Glomerular visceral epithelial cell (primary cell): Measurements from ENCODE around the gene TNS1.

Experiments used
- DNase-seq: peaks from one replicate; pipeline ENCODE4 v3.0.0-alpha.2; 2016; ENCODE audit errors: extremely low spot score

The TNS1 gene

GRCh38 chr2:217851191-217852020 is 151.4 kb downstream of the TNS1 start:
- peak; percentile 34 for DNase-seq

DNA sequence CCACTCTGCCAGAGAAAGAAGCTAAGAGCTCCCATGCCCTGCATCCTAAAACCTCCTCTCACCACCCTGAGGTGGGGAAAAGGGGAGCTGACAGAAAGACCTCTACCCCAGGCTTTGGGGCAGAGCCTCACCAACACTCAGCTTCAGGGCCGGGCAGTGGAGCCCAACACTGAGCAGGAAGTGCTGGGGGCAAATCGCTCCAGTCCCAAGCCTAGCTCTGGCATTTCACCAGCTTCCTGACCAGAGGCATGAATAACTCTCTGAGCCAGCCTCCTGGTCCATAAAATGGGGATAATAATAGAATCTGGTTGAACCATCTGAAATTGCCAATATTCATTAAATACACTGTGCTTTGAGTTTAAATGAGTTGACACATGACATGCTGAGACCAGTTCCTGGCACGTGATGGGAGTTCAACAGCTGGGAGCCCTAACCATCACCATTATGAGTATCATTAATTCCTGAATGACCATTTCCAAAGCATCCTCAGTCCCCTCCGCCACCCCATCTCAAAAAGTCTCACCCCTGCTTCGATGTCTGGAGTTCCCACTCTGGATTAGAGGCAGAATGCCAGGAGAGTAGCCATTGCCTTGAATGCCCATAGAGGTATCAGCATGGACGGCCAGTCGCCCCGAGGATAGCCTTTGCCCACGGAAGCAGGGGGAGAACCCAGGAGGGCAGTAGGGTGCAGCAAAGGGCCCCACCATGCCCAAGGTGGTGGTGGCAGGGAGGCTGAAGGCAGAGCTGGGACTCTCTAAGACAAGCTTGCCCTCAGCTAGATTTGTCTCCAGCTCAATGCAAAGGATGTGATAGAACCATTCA is 153.4 kb downstream of the TNS1 start:
- DNase-seq = no peak

DNA sequence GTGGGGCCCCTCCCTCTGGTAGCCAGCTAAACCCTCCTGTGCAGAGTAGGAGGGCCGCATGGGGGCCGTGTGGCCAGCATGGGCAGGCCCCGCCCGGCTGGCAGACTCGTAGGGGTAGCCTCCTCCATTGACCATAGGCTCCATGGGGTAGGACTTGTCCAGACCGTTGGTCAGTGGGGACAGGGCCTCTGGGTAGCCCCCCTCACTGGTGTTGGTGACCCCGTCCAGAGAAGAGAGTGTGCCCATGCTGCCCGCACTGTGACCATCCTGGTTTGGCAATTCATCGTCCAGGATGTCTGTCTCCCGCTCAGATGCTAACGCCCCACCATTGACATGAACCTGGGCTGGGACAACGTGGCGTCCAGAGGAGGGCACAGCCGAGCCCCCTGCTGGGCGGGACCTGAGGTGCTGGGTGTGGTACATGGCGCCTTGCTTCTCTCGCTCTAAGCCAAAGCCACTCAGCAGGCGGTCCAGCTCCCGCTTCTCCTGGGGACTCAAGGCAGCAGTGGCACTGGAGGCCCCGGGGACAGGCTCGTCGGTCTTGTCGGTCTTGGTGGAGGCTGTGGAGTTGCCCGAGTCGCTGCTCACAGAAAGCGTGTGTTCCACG is 154.3 kb downstream of the TNS1 start:
- DNase-seq = no peak

GRCh38 chr2:217847552-217848350 is 155.0 kb downstream of the TNS1 start:
- no peak for DNase-seq

- DNase-seq = no peak
Measured at GRCh38 chr2:217847115-217847514, 155.7 kb downstream of the TNS1 start.

DNA sequence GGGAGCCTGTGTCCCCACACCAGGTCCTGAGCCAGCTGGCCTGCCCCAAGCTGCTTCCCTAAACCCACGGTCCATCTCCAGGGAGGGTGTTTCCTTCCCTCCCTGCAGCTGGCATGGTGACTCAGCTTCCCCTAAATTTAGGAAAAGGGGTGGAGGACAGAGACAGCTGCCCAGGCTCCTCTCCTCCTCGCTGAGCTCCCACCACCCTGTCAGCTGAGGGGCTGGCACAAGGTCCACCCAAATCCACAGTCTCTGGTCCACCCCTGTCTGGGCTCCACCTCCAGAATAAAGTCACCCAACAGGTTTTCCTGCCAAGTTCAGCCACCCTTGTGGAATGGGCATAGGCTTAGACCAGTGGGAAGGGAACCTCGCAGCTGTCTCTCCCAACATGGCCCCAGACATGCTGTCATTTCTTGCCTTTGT is 156.5 kb downstream of the TNS1 start:
- no peak for DNase-seq

GRCh38 chr2:217845301-217845700 is 157.5 kb downstream of the TNS1 start:
- no peak for DNase-seq

DNA sequence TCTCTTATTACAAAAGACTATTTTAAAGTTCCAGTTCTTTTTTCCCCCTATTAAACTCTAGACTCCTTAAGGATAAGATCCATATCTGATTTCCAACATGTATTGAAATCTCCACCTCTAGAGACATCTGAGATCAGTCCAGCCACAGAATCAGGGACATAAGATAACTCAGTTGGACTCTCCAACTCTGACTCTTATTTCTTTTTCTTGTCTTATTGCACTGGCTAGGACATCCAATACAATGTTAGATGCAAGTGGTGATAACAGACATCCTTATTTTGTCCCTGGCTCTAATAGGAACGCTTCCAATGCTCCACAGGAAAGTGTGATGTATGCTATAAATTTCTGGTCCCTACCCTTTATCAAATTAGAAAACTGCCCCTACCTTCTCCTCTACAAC is 158.1 kb downstream of the TNS1 start:
- DNase-seq = no peak

- DNase-seq = no peak
Measured at GRCh38 chr2:217843324-217843723, 159.5 kb downstream of the TNS1 start.

GRCh38 chr2:217842017-217842416 is 160.8 kb downstream of the TNS1 start:
- no peak for DNase-seq

- DNase-seq = no peak
Measured at GRCh38 chr2:217840522-217840921, 162.3 kb downstream of the TNS1 start.

DNA sequence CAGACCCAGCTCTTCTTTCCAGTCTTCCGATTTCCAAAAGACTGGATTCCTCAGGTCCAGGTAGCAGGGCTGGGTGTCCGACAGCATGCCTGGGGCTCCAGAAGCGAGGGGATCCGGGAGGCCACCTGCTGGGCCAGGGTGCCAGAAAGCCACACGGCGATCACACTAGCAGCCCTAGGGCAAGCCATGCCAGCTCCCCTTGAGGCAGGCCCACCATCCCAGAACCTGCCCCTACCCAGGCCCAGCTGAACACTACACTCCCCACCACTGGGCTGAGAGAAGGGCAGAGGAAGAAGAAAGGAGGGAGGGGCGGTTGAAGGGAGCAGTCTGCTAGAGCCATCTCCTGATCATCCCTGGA is 163.1 kb downstream of the TNS1 start:
- no peak for DNase-seq

- DNase-seq = no peak
Measured at GRCh38 chr2:217839073-217839749, 163.6 kb downstream of the TNS1 start.

GRCh38 chr2:217838409-217838831 is 164.4 kb downstream of the TNS1 start:
- no peak for DNase-seq

DNA sequence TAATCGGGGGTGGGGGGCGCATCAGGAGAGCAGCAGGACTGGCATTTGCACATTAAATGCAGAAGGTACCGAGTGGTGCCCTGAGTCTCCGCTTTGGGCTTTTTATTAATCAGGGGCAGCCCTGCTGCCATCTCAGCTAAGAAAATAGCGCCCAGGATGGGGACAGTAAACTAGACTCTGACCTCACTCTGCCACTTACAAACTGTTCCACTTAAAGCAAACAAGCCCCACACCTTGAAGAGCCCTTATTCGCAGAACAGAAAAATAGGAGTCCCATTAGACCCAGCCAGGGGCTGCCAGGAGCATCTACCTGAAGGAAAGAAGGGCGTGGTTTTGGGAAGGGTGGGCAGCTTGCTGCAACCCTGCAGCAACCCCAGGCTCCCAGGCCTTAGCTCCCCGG is 165.3 kb downstream of the TNS1 start:
- no peak for DNase-seq

DNA sequence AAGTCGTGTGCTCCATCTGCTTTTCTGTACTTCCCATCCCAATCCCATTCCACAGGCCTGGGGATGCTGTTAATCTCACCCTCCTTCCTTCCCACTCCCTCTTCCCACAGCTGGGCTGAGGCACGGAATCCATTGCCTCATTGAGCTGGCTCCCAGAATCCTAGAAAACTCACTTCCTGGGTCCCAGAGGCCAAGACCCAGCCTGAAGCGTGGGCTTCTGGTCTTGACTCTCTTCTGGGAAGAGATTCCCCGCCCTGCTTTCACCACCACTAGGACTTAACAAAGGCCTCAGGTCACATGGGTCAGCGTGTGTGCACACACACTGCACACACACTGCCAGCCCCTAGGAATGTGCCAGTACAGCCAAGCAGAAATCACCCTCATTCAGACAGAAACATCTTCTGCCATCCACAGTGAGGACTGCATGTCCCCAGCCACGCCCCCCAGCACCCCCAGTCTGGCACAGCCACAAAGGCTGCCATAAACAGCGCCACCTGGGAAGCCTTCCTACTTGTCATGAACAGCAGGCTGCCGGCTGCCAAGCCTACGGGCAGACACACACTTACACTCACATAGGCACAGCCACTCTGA is 165.8 kb downstream of the TNS1 start:
- DNase-seq = no peak

- peak; percentile 31 for DNase-seq
Measured at GRCh38 chr2:217835931-217836891, 166.6 kb downstream of the TNS1 start.

- DNase-seq = no peak
Measured at GRCh38 chr2:217834744-217835513, 167.9 kb downstream of the TNS1 start.
